BJ (cell line): ENCODE measurements around the gene ARHGAP12. TPM values are rescaled to one million over a fixed set of nuclear protein-coding genes. Genes with fewer than 3 reads are reported as not detected.

Experiments used
- CTCF ChIA-PET: fragments of 350-600 bp; formaldehyde crosslinking; extraction: SDS; loops from one replicate; lab custom pipeline; 2021; ENCODE audit warnings: antibody characterized with exemption, inconsistent platforms; lab: Yijun Ruan, JAX
- POLR2A ChIA-PET: fragments of 300-600 bp; sonication (Branson Sonifier 250); formaldehyde crosslinking; extraction: SDS; loops from one replicate; lab custom pipeline; 2021; ENCODE audit warnings: antibody characterized with exemption; lab: Charles Lee
- DNase-seq: peaks from one replicate; pipeline ENCODE4 v3.0.0-alpha.2; 2011; ENCODE audit warnings: low read depth
- H3K27me3 ChIP-seq: 2 replicates; pipeline ENCODE4 v1.6.0; 2011; ENCODE audit warnings: low read length; ENCODE audit not compliant: control insufficient read depth, insufficient read depth
- H3K36me3 ChIP-seq: 2 replicates; pipeline ENCODE4 v1.5.1; 2011; ENCODE audit warnings: low read length; ENCODE audit not compliant: control insufficient read depth, insufficient read depth
- H3K4me3 ChIP-seq: 2 replicates; pipeline ENCODE4 v1.5.1; 2011; ENCODE audit warnings: low read depth, mild to moderate bottlenecking, control low read depth, low read length
- polyA plus RNA-seq: library from polyadenylated mRNA; depleted of rRNA; stranded (reverse); fragments of >200 nt; gene quantifications from 2 replicates; pipeline ENCODE4 v1.2.3, GENCODE V29; 2011
- TF ChIP-seq, protein P1 (sequence below): IDR thresholded peaks from 2 replicates; pipeline ENCODE4 v1.5.1; 2011; ENCODE audit warnings: low read depth, mild to moderate bottlenecking, control low read depth, inconsistent platforms, low read length, moderate library complexity; ENCODE audit not compliant: insufficient read depth

Gene ARHGAP12
- polyA plus RNA-seq, 1 experiment: 7.5 TPM

DNA sequence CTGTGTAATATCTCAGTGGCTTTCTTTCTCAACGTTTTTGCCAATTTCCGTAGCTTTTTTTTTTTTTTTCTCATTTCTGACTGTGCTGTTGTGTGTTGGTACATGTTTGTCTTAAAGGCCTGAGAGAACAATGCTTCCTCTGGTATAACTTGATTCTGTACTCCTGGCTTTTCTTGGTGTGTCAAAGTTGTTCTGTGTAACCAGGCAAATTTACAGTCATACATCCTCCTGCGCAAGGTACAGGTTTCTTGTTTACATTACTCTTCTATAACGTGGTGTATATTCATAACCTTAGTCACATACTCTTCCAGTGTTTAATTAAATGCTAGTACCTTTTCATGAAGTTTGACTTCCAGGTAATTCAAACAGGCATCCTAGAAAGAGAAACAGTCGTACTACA, 8.3 kb upstream of the ARHGAP12 start:
- Histone ChIP-seq H3K27me3 (no peaks in the 10 kb centered on the region), H3K4me3 (no peak overlapping the region), H3K36me3 (no peaks in the 10 kb centered on the region)
- no peak for DNase-seq
- ChIA-PET CTCF (interaction anchor here (1.2 kb wide), 1 partner anchor 68 kb away, joined by 3 read pairs; no protein-coding TSS in a partner anchor), POLR2A (no interaction called here)
- TF ChIP-seq, protein P1, sequence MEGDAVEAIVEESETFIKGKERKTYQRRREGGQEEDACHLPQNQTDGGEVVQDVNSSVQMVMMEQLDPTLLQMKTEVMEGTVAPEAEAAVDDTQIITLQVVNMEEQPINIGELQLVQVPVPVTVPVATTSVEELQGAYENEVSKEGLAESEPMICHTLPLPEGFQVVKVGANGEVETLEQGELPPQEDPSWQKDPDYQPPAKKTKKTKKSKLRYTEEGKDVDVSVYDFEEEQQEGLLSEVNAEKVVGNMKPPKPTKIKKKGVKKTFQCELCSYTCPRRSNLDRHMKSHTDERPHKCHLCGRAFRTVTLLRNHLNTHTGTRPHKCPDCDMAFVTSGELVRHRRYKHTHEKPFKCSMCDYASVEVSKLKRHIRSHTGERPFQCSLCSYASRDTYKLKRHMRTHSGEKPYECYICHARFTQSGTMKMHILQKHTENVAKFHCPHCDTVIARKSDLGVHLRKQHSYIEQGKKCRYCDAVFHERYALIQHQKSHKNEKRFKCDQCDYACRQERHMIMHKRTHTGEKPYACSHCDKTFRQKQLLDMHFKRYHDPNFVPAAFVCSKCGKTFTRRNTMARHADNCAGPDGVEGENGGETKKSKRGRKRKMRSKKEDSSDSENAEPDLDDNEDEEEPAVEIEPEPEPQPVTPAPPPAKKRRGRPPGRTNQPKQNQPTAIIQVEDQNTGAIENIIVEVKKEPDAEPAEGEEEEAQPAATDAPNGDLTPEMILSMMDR: no peak

DNA sequence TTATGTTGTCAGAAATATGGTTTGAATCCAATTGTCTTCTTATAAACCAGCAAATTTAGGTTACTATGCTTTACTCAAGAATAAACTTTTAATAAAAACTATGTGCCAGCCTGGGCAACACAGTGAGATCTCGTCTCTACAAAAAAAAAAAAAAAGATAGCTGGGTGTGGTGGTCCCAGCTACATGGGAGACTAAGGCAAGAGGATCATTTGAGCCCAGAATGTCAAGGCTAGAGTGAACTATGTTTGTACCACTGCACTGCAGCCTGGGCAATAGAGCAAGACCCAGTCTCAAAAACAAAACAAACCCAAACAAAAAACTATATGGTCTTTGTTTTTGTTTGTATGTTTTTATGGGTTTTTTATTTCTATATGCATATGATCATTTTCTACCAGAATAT, 7.5 kb upstream of the ARHGAP12 start:
- TF ChIP-seq, protein P1: no peak
- DNase-seq: no peak
- CTCF ChIA-PET: interaction anchor here (1.2 kb wide), 1 partner anchor 68 kb away, joined by 3 read pairs; no protein-coding TSS in a partner anchor
- H3K36me3 ChIP-seq: no peaks in the 10 kb centered on the region
- no peaks in the 10 kb centered on the region for H3K27me3 ChIP-seq
- no peak overlapping the region for H3K4me3 ChIP-seq
- POLR2A ChIA-PET: no interaction called here

GRCh38 chr10:31935678-31936077, 7.0 kb upstream of the ARHGAP12 start:
- TF ChIP-seq, protein P1: no peak
- no peaks in the 10 kb centered on the region for H3K27me3 ChIP-seq
- H3K4me3 ChIP-seq: no peak overlapping the region
- H3K36me3 ChIP-seq: no peaks in the 10 kb centered on the region
- DNase-seq: no peak
- CTCF ChIA-PET: no interaction called here
- POLR2A ChIA-PET: no interaction called here

DNA sequence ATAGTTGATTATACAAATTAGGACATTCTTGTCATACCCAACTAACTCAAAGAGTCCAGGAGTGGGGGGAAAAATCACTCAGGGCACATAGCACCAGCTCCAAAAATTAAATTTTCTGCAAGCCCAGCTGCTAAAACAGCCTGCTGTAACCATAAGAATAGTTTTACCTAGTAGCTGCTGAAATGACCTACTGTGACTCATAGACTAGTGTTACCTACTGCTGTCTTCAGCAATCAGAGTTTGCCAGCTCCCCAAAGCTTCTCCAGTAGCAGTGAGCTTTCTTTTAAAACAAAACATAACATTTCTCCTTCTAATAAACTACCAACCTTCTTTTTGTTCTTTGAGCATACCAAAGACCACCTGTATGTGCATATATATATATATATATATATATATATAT, 4.2 kb upstream of the ARHGAP12 start:
- no peak for DNase-seq
- Histone ChIP-seq H3K27me3 (no peaks in the 10 kb centered on the region), H3K4me3 (no peak overlapping the region), H3K36me3 (no peaks in the 10 kb centered on the region)
- ChIA-PET POLR2A (no interaction called here), CTCF (interaction anchor here (1.4 kb wide), 1 partner anchor 10 kb away, joined by 3 read pairs; no protein-coding TSS in a partner anchor)
- TF ChIP-seq, protein P1: no peak

- H3K36me3 ChIP-seq: no peaks in the 10 kb centered on the region
- no peaks in the 10 kb centered on the region for H3K27me3 ChIP-seq
- ChIA-PET POLR2A (interaction anchor here (0.6 kb wide), 1 partner anchor 73 kb away, joined by 4 read pairs; no protein-coding TSS in a partner anchor), CTCF (interaction anchor here (0.5 to 1.3 kb wide), 5 partner anchors 20 to 255 kb away, joined by 3 to 5 read pairs (median 3); no protein-coding TSS in a partner anchor)
- DNase-seq: no peak
- TF ChIP-seq, protein P1: no peak
- H3K4me3 ChIP-seq: no peak overlapping the region
Observed at GRCh38 chr10:31930856-31931255, 2.2 kb upstream of the ARHGAP12 start.
